Measurements from ENCODE around the gene PARD3B. TPM values are rescaled to one million over a fixed set of nuclear protein-coding genes. Genes with fewer than 3 reads are reported as not detected.

PARD3B gene
- total RNA-seq, 4 donors from 2014 or later, result 32.8 to 69.6 (median 47.3) TPM

DNA sequence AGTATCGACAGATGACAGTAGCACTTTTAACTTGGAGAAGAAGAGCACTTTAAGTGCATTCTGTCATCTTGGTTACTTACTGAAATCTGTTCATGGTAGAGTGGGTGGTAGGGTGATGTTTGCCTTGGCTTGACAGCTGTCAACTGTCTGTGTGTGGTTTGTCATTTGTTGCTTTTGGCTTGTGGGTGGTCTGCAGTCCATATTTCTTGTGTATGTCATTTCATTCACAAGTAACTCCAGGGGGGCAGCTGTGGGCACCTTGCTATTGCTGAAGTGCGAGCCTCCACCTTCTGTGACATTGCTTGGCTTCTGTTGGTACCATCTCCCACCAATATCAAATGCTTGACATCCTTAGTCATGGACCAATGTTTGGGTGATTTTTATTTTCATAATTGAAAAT lies 825.5 kb downstream of the PARD3B start:
- no peak for TF ChIP-seq CTCF (IDR thresholded peaks at IDR 0.05; ENCODE audit: low read depth)

GRCh38 chr2:205372141-205372540 lies 826.9 kb downstream of the PARD3B start:
- no peak for TF ChIP-seq CTCF (IDR thresholded peaks at IDR 0.05; ENCODE audit: low read depth)

DNA sequence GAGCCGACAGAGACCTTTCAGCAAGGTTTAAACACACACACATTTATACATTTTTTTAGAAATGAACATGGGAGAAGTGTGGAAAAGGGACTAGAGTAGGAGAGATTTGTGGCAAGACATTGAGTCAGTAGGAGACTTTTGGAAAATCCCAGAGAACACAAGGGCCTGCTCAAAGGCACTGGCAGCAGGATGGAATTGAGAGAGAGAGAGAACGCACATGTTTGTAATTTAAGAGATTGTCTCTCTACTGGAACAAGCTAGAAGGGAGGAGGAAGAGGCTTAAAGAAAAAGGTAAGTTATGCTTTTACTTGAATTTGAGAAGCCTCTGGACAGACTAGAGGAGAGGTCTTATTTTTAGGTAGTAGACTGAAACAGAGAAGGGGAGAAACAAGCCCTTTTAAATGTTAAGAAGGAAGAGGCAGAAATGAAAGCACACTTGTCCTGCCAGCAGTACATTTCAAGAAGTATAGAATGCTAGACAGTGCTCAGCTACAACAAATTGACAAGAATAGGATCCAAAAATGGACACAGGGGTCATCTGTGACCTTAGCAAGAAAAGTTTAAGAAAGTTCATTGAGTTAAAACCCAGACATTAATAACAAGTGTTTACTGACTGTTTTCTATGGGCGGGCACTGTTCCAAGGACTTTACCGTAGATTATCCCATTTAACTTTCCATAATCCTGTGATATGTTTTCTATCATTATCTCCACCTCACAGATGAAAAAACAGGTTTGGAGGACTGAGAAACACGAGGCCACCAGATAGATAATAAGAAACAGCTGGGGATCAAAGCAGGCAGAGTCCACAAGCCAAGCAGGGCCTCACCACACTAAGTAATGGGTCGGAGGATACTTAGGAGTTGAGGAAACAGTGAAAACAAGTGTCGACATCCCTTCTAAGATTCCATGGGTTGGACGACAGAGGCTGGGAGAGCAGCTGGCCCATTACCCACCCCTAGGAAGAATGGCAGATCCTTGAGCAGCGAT lies 830.5 kb downstream of the PARD3B start:
- TF ChIP-seq CTCF (IDR thresholded peaks at IDR 0.05; ENCODE audit: low read depth), result no peak

GRCh38 chr2:205377324-205377723 lies 832.0 kb downstream of the PARD3B start:
- no peak for TF ChIP-seq CTCF (IDR thresholded peaks at IDR 0.05; ENCODE audit: low read depth)

DNA sequence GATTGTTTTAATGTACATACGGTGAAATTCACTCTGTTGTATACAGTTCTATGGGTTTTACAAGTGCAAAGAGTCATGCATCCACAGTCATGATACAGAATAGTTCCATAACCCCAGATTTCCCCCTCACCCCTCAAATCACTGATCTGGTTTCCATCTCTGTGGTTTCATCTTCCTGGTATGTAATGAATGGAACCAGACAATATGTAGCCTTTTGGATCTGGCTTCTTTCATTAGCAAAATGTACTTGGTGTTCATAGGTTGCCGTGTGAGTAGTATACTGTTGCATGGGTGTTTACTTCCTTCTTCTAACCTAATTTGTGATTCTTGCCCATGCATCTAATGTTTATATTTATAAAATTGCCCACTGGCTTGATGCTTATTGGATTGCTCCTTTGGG lies 838.3 kb downstream of the PARD3B start:
- no peak for TF ChIP-seq CTCF (IDR thresholded peaks at IDR 0.05; ENCODE audit: low read depth)

- no peak for TF ChIP-seq CTCF (IDR thresholded peaks at IDR 0.05; ENCODE audit: low read depth)
Measured at GRCh38 chr2:205386109-205386508, 840.8 kb downstream of the PARD3B start.

GRCh38 chr2:205387350-205388055 lies 842.2 kb downstream of the PARD3B start:
- TF ChIP-seq CTCF (IDR thresholded peaks at IDR 0.05; ENCODE audit: low read depth), result no peak

Measured in subcutaneous adipose tissue (tissue), 4 donors.